ENCODE data around the gene AHRR. TPM values are rescaled to one million over a fixed set of nuclear protein-coding genes. Genes with fewer than 3 reads are reported as not detected.
A peak's percentile ranks its signal among the peaks of the same experiment; 100 is the strongest.
"Not testable (repeated sequence)": the region's sequence is repeated elsewhere in the genome, so short reads cannot be mapped to it uniquely, and the experiment has no call there.

AHRR gene
- total and polyA plus RNA-seq, 2 donors from 2014 or later: 0.71 to 1.7 TPM

DNA sequence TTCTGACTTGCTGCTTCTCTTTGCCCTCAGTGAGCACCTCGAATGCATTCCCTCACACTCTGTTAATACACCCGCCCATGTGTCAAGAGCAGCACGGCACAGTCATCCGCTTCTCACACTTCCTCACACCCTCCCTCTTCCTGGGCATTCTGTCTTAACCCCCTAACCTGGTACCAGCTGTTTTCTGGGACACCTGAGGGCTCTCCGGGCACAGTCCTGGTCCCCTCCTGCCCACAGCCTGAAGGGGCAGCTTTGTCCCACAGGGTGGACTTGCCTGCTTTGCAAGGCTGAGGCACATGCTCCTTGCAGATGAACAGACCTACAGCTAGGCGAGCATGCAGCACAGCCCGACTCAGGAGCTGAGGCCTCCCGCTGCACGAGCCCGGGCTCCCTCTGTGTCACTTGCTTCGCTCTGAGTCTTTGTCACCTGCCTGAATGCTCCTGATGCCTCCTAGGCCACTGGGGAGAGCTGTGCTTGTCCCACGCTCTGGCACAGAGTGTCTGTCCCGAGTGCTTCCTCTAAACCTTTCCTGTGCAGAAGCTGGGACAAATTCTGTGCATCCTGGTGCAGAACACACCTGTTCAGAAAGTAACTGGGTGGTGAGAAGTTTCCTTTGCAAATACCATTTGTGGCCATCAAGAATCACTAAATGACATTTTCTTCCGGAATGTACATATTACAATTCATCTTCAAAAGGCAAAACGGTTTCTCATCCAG, 47.8 kb downstream of the AHRR start:
- no peak overlapping the region for H3K27ac ChIP-seq (ENCODE audit: low read depth in 2 of 2, low read length in 2 of 2)
- no peak overlapping the region for H3K4me3 ChIP-seq (ENCODE audit: low read length in 3 of 3)
- TF ChIP-seq, protein P1, sequence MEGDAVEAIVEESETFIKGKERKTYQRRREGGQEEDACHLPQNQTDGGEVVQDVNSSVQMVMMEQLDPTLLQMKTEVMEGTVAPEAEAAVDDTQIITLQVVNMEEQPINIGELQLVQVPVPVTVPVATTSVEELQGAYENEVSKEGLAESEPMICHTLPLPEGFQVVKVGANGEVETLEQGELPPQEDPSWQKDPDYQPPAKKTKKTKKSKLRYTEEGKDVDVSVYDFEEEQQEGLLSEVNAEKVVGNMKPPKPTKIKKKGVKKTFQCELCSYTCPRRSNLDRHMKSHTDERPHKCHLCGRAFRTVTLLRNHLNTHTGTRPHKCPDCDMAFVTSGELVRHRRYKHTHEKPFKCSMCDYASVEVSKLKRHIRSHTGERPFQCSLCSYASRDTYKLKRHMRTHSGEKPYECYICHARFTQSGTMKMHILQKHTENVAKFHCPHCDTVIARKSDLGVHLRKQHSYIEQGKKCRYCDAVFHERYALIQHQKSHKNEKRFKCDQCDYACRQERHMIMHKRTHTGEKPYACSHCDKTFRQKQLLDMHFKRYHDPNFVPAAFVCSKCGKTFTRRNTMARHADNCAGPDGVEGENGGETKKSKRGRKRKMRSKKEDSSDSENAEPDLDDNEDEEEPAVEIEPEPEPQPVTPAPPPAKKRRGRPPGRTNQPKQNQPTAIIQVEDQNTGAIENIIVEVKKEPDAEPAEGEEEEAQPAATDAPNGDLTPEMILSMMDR (IDR thresholded peaks at IDR 0.05; ENCODE audit: borderline replicate concordance, extremely low read depth, insufficient read depth): no peak
- peaks cover 0 to 6% (median 0%) of the 10 kb centered on the region in 3 donors for H3K9me3 ChIP-seq (ENCODE audit: control insufficient read depth in 2 of 3, insufficient read depth in 1 of 3, low read length in 3 of 3)
- no peaks in the 10 kb centered on the region for H3K36me3 ChIP-seq (ENCODE audit: control insufficient read depth in 2 of 3, insufficient read depth in 3 of 3, low read length in 3 of 3)
- no peaks in the 10 kb centered on the region for H3K4me1 ChIP-seq (ENCODE audit: control insufficient read depth in 2 of 3, insufficient read depth in 2 of 3, low read depth in 1 of 3, low read length in 3 of 3)
- intact Hi-C loops (cut with DNase I): no loop called here
- H3K27me3 ChIP-seq (ENCODE audit: control insufficient read depth, insufficient read depth, low read length): no peaks in the 10 kb centered on the region
- DNase-seq: peak in 3 of 5 donors; percentile 5 to 41 (median 9)
- no peak for FAIRE-seq
- H3K9ac ChIP-seq (ENCODE audit: low read length in 3 of 3): no peak overlapping the region

DNA sequence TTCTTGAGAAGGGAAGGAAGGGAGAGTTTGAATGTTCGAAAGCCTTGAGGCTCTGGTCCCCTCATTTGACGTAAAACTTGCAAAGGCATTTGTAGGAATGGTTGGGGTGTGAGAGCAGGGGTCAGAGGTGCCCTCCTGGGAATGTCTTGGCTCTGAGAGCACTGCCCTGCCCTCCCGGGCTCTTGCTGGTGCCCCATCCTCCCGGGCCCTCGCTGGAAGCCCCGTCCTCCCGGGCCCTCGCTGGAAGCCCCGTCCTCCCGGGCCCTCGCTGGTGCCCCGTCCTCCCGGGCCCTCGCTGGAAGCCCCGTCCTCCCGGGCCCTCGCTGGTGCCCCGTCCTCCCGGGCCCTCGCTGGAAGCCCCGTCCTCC, 48.3 kb downstream of the AHRR start:
- peak in 2 of 5 donors; percentile 9 to 15 for DNase-seq
- intact Hi-C loops (cut with DNase I); H3K4me3 ChIP-seq (ENCODE audit: low read length in 3 of 3); H3K27me3 ChIP-seq (ENCODE audit: control insufficient read depth, insufficient read depth, low read length); H3K9ac ChIP-seq (ENCODE audit: low read length in 3 of 3); H3K9me3 ChIP-seq (ENCODE audit: control insufficient read depth in 2 of 3, insufficient read depth in 1 of 3, low read length in 3 of 3); H3K36me3 ChIP-seq (ENCODE audit: control insufficient read depth in 2 of 3, insufficient read depth in 3 of 3, low read length in 3 of 3); H3K4me1 ChIP-seq (ENCODE audit: control insufficient read depth in 2 of 3, insufficient read depth in 2 of 3, low read depth in 1 of 3, low read length in 3 of 3); H3K27ac ChIP-seq (ENCODE audit: low read depth in 2 of 2, low read length in 2 of 2); FAIRE-seq: not testable (repeated sequence)

DNA sequence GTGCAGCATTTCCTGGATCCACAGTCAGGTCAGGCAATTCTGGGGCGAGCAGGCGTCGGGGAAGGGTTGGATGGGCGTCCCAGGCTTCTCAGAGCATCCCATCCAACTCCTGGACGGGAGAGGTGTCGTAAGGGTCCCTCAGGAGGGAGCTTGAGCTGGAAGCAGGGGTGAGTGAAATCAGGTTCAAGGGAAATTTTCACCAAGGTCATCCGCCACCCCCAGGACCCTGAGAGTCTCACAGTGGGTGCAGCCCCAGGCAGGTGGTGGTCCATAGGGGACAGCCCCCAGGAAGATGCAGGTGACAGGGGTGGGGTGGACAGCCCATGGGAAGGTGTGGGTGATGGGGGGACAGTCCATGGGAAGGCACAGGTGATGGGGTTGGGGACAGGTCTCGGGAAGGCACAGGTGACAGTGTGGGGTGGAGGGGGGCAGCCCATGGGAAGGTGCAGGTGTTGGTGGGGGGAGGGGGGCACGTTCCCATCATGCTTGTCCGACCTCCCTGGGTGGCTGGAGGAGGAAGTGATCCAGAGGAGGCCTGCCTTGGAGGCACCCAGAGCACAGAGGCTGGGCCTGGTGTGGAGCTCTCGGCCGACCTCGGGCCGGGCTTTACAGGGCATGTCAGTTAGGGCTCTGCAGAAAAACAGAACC, 48.9 kb downstream of the AHRR start:
- DNase-seq (peak in 3 of 5 donors; percentile 6 to 54 (median 39)), FAIRE-seq (no peak)
- Histone ChIP-seq H3K27me3 (ENCODE audit: control insufficient read depth, insufficient read depth, low read length) (no peaks in the 10 kb centered on the region), H3K36me3 (ENCODE audit: control insufficient read depth in 2 of 3, insufficient read depth in 3 of 3, low read length in 3 of 3) (no peaks in the 10 kb centered on the region), H3K4me3 (ENCODE audit: low read length in 3 of 3) (no peak overlapping the region), H3K9ac (ENCODE audit: low read length in 3 of 3) (no peak overlapping the region), H3K27ac (ENCODE audit: low read depth in 2 of 2, low read length in 2 of 2) (no peak overlapping the region), H3K9me3 (ENCODE audit: control insufficient read depth in 2 of 3, insufficient read depth in 1 of 3, low read length in 3 of 3) (peaks cover 0 to 4% (median 0%) of the 10 kb centered on the region in 3 donors), H3K4me1 (ENCODE audit: control insufficient read depth in 2 of 3, insufficient read depth in 2 of 3, low read depth in 1 of 3, low read length in 3 of 3) (no peaks in the 10 kb centered on the region)
- TF ChIP-seq, protein P1 (IDR thresholded peaks at IDR 0.05; ENCODE audit: borderline replicate concordance, extremely low read depth, insufficient read depth): no peak
- intact Hi-C loops (cut with DNase I): no loop called here

DNA sequence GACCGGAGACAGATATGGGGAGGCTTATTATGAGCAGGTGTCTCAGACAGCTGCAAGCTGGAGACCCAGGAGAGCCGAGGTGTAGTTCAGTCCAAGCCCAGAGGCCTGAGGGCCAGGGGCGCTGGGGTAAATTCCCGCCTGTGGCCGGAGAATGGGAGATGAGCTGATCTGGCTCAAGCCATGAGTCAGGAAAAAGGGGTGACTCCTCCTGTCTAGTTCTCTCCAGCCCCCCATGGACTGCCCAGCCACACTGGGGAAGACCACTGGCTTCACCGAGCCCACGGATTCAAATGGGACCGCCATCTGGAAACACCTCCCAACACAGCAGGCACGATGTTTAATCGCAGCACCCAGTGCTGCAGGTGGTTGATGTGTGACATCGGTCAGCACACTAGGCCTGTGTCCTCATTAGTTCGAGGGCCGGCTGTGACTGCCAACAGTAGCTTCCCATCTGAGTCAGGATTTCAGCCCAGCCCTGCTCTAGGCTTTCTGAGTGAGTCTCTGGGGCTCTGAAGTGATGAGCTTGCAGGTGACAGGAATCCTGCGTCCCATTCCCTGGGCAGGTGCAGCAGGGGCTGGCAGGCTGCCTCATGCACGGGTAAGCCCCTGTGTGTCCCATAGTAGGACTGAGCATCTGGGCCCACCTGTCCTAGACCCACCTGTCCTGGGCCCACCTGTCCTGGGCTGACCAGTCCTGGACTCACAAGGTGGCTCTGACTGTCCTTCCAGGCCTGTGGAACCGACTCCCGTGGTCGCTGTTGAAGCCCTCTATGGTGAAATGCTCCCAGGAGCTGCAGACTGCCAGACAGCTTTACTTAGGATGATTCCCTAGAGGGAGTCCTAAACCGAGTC, 49.7 kb downstream of the AHRR start:
- H3K4me1 ChIP-seq (ENCODE audit: control insufficient read depth in 2 of 3, insufficient read depth in 2 of 3, low read depth in 1 of 3, low read length in 3 of 3): no peaks in the 10 kb centered on the region
- H3K27ac ChIP-seq (ENCODE audit: low read depth in 2 of 2, low read length in 2 of 2): no peak overlapping the region
- TF ChIP-seq, protein P1 (IDR thresholded peaks at IDR 0.05; ENCODE audit: borderline replicate concordance, extremely low read depth, insufficient read depth): no peak
- no peak overlapping the region for H3K4me3 ChIP-seq (ENCODE audit: low read length in 3 of 3)
- H3K9me3 ChIP-seq (ENCODE audit: control insufficient read depth in 2 of 3, insufficient read depth in 1 of 3, low read length in 3 of 3): no peaks in the 10 kb centered on the region
- no peaks in the 10 kb centered on the region for H3K27me3 ChIP-seq (ENCODE audit: control insufficient read depth, insufficient read depth, low read length)
- FAIRE-seq (no peak), DNase-seq (peak in 3 of 5 donors; percentile 7 to 74 (median 33))
- H3K36me3 ChIP-seq (ENCODE audit: control insufficient read depth in 2 of 3, insufficient read depth in 3 of 3, low read length in 3 of 3): no peaks in the 10 kb centered on the region
- no peak overlapping the region for H3K9ac ChIP-seq (ENCODE audit: low read length in 3 of 3)
- intact Hi-C loops (cut with DNase I): no loop called here
